ENCODE results near the gene LY6G5C. TPM values are rescaled to one million over a fixed set of nuclear protein-coding genes. Genes with fewer than 3 reads are reported as not detected.

LY6G5C gene
- total and polyA plus RNA-seq, 2 donors, result 0.37 to 4.0 TPM

DNA sequence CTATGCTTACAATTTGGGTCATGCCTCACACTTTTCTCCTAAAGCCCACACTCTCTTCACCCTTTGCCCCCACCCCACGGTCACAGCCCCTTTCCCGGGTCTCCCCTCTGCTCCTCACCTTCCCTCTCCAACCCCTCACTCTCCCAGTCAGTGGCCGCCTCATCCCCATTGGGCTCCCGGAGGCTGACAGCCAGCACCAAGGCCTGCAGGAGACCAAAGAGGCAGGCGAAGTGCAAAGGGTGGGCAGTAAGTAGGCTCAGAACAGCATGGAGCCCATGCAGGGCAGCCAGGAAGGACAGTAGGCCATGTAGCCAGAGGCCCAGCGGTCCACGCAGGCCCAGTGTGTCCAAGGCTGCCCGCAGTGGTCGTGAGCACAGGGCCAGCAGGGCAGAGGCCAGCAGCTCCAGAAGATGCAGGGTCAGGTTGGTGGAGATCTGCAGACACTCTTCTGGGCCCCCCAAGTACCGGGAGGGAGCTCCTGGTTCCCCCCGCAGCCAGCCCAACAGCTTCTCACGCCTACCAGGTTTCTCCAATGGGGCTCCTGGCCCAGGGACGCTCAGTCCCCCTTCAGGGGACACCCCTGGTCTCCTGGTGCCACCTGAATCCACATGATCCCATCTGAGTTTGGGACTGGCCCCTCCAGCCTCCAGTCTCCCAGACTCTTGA lies 21.8 kb downstream of the LY6G5C start:
- Histone ChIP-seq H3K27ac (ENCODE audit: low read depth) (no peak overlapping the region), H3K4me1 (ENCODE audit: insufficient read depth) (peaks cover 3% of the 10 kb centered on the region), H3K4me3 (ENCODE audit: low read depth, low read length) (peak overlapping the region; percentile 21), H3K36me3 (ENCODE audit: insufficient read depth) (no peaks in the 10 kb centered on the region)
- no peak for DNase-seq (ENCODE audit: extremely low spot score)
- 83% methylated on average over 13 of the region's 13 CpGs for WGBS

GRCh38 chr6:31658158-31658688 lies 22.6 kb downstream of the LY6G5C start:
- WGBS, result 78% methylated on average over 4 of the region's 4 CpGs
- H3K27ac ChIP-seq (ENCODE audit: low read depth), result no peak overlapping the region
- H3K4me3 ChIP-seq (ENCODE audit: low read depth, low read length), result no peak overlapping the region
- H3K36me3 ChIP-seq (ENCODE audit: insufficient read depth), result no peaks in the 10 kb centered on the region
- H3K4me1 ChIP-seq (ENCODE audit: insufficient read depth), result peaks cover 3% of the 10 kb centered on the region
- DNase-seq (ENCODE audit: extremely low spot score), result no peak

GRCh38 chr6:31657406-31658157 lies 23.3 kb downstream of the LY6G5C start:
- H3K4me3 ChIP-seq (ENCODE audit: low read depth, low read length), result no peak overlapping the region
- peaks cover 3% of the 10 kb centered on the region for H3K4me1 ChIP-seq (ENCODE audit: insufficient read depth)
- no peak overlapping the region for H3K27ac ChIP-seq (ENCODE audit: low read depth)
- WGBS, result 73% methylated on average over 6 of the region's 6 CpGs
- H3K36me3 ChIP-seq (ENCODE audit: insufficient read depth), result no peaks in the 10 kb centered on the region
- no peak for DNase-seq (ENCODE audit: extremely low spot score)

DNA sequence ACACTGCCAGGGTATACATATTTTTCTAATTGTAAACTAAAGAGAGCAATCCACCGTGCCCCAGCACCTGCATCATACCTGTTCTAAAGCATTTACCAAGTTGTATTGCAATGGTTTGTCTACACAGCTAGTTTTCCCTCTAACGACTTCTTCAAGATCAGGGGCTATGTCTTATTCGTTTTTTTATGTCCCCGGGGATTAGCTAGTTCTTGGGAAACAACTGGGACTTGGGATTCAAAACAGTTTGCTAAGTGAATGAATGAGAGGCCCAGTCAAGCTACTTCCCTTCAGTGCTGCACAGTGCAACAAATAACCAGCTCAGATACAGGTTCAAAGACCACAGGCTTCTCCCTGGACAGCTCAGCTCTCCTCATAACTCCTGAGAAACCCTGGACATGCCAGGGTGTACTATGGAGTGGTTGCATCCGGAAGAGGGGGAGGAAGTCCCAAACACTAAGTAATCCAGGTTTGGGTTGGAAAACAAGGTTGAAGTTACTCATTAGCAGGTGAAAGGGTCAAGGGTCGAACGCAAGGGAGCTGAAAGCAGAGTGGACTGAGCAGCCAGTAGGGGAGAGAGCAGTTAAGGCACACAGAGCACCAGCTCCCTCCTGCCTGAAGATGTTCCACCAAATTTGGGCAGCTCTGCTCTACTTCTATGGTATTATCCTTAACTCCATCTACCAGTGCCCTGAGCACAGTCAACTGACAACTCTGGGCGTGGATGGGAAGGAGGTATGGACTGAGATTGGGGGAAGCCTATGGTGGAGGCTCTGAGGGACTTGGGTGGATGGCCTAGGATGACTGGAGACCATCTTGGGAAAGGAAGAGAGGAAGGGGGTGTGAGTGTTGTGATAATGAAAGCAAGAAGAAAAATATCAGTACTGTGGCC lies 25.3 kb downstream of the LY6G5C start, which contains the start of gene APOM:
Gene APOM (plus strand): TSS at position 546 of the 889 bp plus-strand sequence. CDS start 73 bp downstream, at position 619.
- Histone ChIP-seq H3K27ac (ENCODE audit: low read depth) (no peak within 1 kb of the TSS), H3K4me3 (ENCODE audit: low read depth, low read length) (no peak within 1 kb of the TSS), H3K4me1 (ENCODE audit: insufficient read depth) (peaks cover 3% of the 10 kb centered on the region), H3K36me3 (ENCODE audit: insufficient read depth) (no peaks in the 10 kb centered on the region)
- no peak for DNase-seq (ENCODE audit: extremely low spot score)
- WGBS, result 86% methylated on average over 8 of the region's 8 CpGs

GRCh38 chr6:31654574-31655348 lies 26.1 kb downstream of the LY6G5C start:
- peaks cover 3% of the 10 kb centered on the region for H3K4me1 ChIP-seq (ENCODE audit: insufficient read depth)
- no peaks in the 10 kb centered on the region for H3K36me3 ChIP-seq (ENCODE audit: insufficient read depth)
- WGBS, result 94% methylated on average over 8 of the region's 8 CpGs
- no peak overlapping the region for H3K4me3 ChIP-seq (ENCODE audit: low read depth, low read length)
- no peak for DNase-seq (ENCODE audit: extremely low spot score)
- H3K27ac ChIP-seq (ENCODE audit: low read depth), result no peak overlapping the region

- peak; percentile 94 for DNase-seq (ENCODE audit: extremely low spot score)
- Histone ChIP-seq H3K27ac (ENCODE audit: low read depth) (peak overlapping the region; percentile 96), H3K4me3 (ENCODE audit: low read depth, low read length) (peak overlapping the region; percentile 52), H3K36me3 (ENCODE audit: insufficient read depth) (peaks cover 4% of the 10 kb centered on the region), H3K4me1 (ENCODE audit: insufficient read depth) (no peaks in the 10 kb centered on the region)
- WGBS, result 7% methylated on average over 37 of the region's 37 CpGs
These were observed 27.7 kb downstream of the LY6G5C start for GRCh38 chr6:31652925-31653724.

GRCh38 chr6:31651602-31652191 lies 29.2 kb downstream of the LY6G5C start:
- peak overlapping the region; percentile 96 for H3K27ac ChIP-seq (ENCODE audit: low read depth)
- H3K4me3 ChIP-seq (ENCODE audit: low read depth, low read length), result peak overlapping the region; percentile 59
- peaks cover 9% of the 10 kb centered on the region for H3K36me3 ChIP-seq (ENCODE audit: insufficient read depth)
- peak; percentile 54 for DNase-seq (ENCODE audit: extremely low spot score)
- no peaks in the 10 kb centered on the region for H3K4me1 ChIP-seq (ENCODE audit: insufficient read depth)
- WGBS, result 2% methylated on average over 29 of the region's 29 CpGs

- 94% methylated on average over 9 of the region's 9 CpGs for WGBS
- no peak overlapping the region for H3K27ac ChIP-seq (ENCODE audit: low read depth)
- H3K4me3 ChIP-seq (ENCODE audit: low read depth, low read length), result no peak overlapping the region
- peaks cover 19% of the 10 kb centered on the region for H3K36me3 ChIP-seq (ENCODE audit: insufficient read depth)
- H3K4me1 ChIP-seq (ENCODE audit: insufficient read depth), result no peaks in the 10 kb centered on the region
- DNase-seq (ENCODE audit: extremely low spot score), result no peak
These were observed 35.5 kb downstream of the LY6G5C start for GRCh38 chr6:31645325-31645724.

DNA sequence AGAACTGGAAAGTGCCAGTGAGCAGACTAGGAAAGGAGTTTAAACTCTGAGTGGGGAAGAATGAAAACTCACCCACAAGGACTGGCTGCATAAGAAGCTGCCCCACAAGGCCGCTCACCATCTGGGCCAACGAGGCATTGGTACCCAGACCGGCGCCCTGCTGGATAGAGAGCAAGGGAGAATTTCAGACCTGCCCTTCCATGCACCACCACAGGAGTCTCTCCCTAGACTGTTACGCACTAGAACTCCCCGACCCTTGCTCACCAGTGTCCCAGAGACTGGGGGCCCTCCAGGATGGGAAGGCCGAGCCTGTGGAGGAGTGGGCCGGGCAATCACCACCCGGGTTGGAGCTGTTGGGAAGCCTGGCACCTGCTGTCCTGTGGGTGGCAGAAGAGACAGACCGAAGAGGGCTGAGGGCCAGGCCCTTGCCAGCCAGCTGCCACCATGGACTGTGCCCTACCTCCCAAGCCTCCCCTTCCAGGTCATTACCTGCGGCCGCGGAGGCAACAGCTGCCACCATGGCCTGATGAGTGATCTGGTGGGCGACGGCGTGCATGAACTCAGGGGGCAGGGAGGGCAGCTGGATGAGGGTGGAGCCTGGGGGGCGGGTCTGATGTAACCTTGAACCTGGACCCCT lies 36.9 kb downstream of the LY6G5C start:
- Histone ChIP-seq H3K4me1 (ENCODE audit: insufficient read depth) (no peaks in the 10 kb centered on the region), H3K27ac (ENCODE audit: low read depth) (no peak overlapping the region), H3K36me3 (ENCODE audit: insufficient read depth) (peaks cover 21% of the 10 kb centered on the region), H3K4me3 (ENCODE audit: low read depth, low read length) (no peak overlapping the region)
- 91% methylated on average over 17 of the region's 17 CpGs for WGBS
- no peak for DNase-seq (ENCODE audit: extremely low spot score)

- H3K4me3 ChIP-seq (ENCODE audit: low read depth, low read length), result no peak overlapping the region
- no peaks in the 10 kb centered on the region for H3K4me1 ChIP-seq (ENCODE audit: insufficient read depth)
- 90% methylated on average over 6 of the region's 6 CpGs for WGBS
- DNase-seq (ENCODE audit: extremely low spot score), result no peak
- no peak overlapping the region for H3K27ac ChIP-seq (ENCODE audit: low read depth)
- peaks cover 19% of the 10 kb centered on the region for H3K36me3 ChIP-seq (ENCODE audit: insufficient read depth)
These were observed 37.9 kb downstream of the LY6G5C start for GRCh38 chr6:31642798-31643570.

DNA sequence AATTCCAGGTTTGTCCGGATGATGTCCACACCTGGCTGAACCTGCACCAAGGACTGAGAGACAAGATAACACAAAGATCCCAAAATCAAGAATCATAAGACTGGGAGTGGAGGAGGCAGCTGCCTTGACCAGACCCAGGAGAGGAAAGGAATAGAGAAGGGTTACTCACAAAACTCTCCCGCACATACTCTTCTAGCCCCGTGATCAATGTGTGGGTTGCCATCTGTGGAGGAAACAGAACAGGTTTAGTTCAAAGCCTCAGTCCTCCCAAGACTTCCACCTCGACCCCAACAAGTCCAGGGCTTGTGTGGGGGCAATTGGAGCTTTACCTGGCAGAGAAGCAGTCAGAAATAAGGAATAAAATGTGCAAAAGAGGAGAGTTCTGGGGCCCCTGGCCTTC lies 39.5 kb downstream of the LY6G5C start:
- 90% methylated on average over 4 of the region's 4 CpGs for WGBS
- Histone ChIP-seq H3K4me1 (ENCODE audit: insufficient read depth) (no peaks in the 10 kb centered on the region), H3K4me3 (ENCODE audit: low read depth, low read length) (no peak overlapping the region), H3K36me3 (ENCODE audit: insufficient read depth) (peaks cover 16% of the 10 kb centered on the region), H3K27ac (ENCODE audit: low read depth) (no peak overlapping the region)
- no peak for DNase-seq (ENCODE audit: extremely low spot score)
